HepG2 (cell line): ENCODE data around the gene TAF5. TPM values are rescaled to one million over a fixed set of nuclear protein-coding genes. Genes with fewer than 3 reads are reported as not detected.

Experiments
- ATAC-seq: fragments of 200-7000 bp; cut with Tn5 transposase; 3 replicates; pipeline ENCODE4 v1.9.1; 2020; ENCODE audit warnings: mild to moderate bottlenecking, moderate library complexity
- BruUV-seq: library from RNA; stranded (reverse); fragments of 400-500 nt; replicated peaks from 2 replicates; lab custom pipeline; 2021; lab: Mats Ljungman, UMichigan
- CTCF ChIA-PET: fragments of 300-600 bp; formaldehyde crosslinking; extraction: SDS; loops from one replicate; lab custom pipeline; 2021; ENCODE audit warnings: low total read pairs, inconsistent platforms, low intra/inter-chr PET ratio; lab: Yijun Ruan, JAX
- POLR2A ChIA-PET: fragments of 350-600 bp; sonication (Branson Sonifier 250); formaldehyde crosslinking; loops from one replicate; lab custom pipeline; 2020; ENCODE audit warnings: antibody characterized with exemption, inconsistent platforms; lab: Yijun Ruan, JAX
- DNase-seq: peaks from one replicate; pipeline ENCODE4 v3.0.0-alpha.2; 2015; ENCODE audit warnings: low spot score
- FAIRE-seq: peaks from 3 replicates; lab custom pipeline; 2011; peaks lifted over from hg19 to GRCh38; lab: Jason Lieb, UNC
- H2AFZ ChIP-seq: one replicate; pipeline ENCODE4 v1.6.1; 2011; ENCODE audit warnings: low read length, inconsistent platforms
- H3K27ac ChIP-seq: fragments of 300-600 bp; 3 replicates; pipeline ENCODE4 v1.8.0; 2011; ENCODE audit warnings: mixed run types, mild to moderate bottlenecking, mixed read lengths, low read length, inconsistent platforms; ENCODE audit not compliant: insufficient read depth; ENCODE audit errors: extremely low read length
- H3K27me3 ChIP-seq, 2 experiments: fragments of 200-600 bp in 1 of 2; 2 replicates in 1 of 2; 3 replicates in 1 of 2; pipeline versions ENCODE4 v1.6.0 to v1.8.0; 2011; ENCODE audit warnings: low read length in 2 of 2, mild to moderate bottlenecking in 2 of 2, moderate library complexity in 2 of 2, inconsistent platforms in 1 of 2; ENCODE audit not compliant: insufficient read depth in 2 of 2, control insufficient read depth in 1 of 2
- H3K36me3 ChIP-seq, 2 experiments: fragments of 200-600 bp in 1 of 2; replicated peaks in 1 of 2; 2 replicates in 1 of 2; 3 replicates in 1 of 2; pipeline versions ENCODE4 v1.5.1 to v1.8.0; 2011; ENCODE audit warnings: low read length in 2 of 2, inconsistent platforms in 1 of 2; ENCODE audit not compliant: insufficient read depth in 2 of 2, control insufficient read depth in 1 of 2
- H3K4me1 ChIP-seq: 2 replicates; pipeline ENCODE4 v1.5.1; 2012; ENCODE audit warnings: low read length, inconsistent platforms; ENCODE audit not compliant: insufficient read depth
- H3K4me2 ChIP-seq: 2 replicates; pipeline ENCODE4 v1.6.0; 2011; ENCODE audit warnings: low read depth, low read length, inconsistent platforms
- H3K4me3 ChIP-seq, 3 experiments: fragments of 200-600 bp in 1 of 3; sonication (generic), shearing (Covaris generic) in 1 of 3; replicated peaks in 1 of 3; 2 replicates each; pipeline ENCODE4 v1.5.1; 2011 to 2016; ENCODE audit warnings: low read length in 3 of 3, inconsistent platforms in 2 of 3, low read depth in 2 of 3, mild to moderate bottlenecking in 2 of 3, control low read depth in 1 of 3, mixed read lengths in 1 of 3; ENCODE audit not compliant: insufficient read depth in 1 of 3
- H3K79me2 ChIP-seq: one replicate; pipeline ENCODE4 v1.6.1; 2011; ENCODE audit warnings: low read length, inconsistent platforms; ENCODE audit not compliant: insufficient read depth
- H3K9ac ChIP-seq: 2 replicates; pipeline ENCODE4 v1.6.0; 2011; ENCODE audit warnings: mild to moderate bottlenecking, low read depth, low read length, inconsistent platforms; ENCODE audit not compliant: insufficient read depth
- H3K9me3 ChIP-seq: 2 replicates; pipeline ENCODE4 v1.5.1; 2012; ENCODE audit warnings: mild to moderate bottlenecking, low read length
- H4K20me1 ChIP-seq: 2 replicates; pipeline ENCODE4 v1.6.0; 2011; ENCODE audit warnings: inconsistent platforms, mild to moderate bottlenecking, low read length, moderate library complexity; ENCODE audit not compliant: insufficient read depth
- FOXJ3 ChIP-seq: sonication (generic); formaldehyde crosslinking; IDR thresholded peaks from 2 replicates; pipeline ENCODE4 v1.4.0; 2020; ENCODE audit warnings: missing genetic modification reagents, mild to moderate bottlenecking, borderline replicate concordance
- FOXP4 ChIP-seq: sonication (generic); formaldehyde crosslinking; IDR thresholded peaks from 2 replicates; pipeline ENCODE4 v1.4.0; 2020; ENCODE audit warnings: missing genetic modification reagents
- RAD21 ChIP-seq: fragments of 450-650 bp; formaldehyde crosslinking; IDR thresholded peaks from 2 replicates; pipeline ENCODE4 v1.5.0; 2020; ENCODE audit warnings: mild to moderate bottlenecking
- SNRNP70 ChIP-seq: fragments of 200-400 bp; formaldehyde crosslinking; IDR thresholded peaks from 2 replicates; pipeline ENCODE4 v1.6.1; 2017; ENCODE audit warnings: mild to moderate bottlenecking, low read depth, low read length, moderate library complexity
- ZMYM4 ChIP-seq: sonication (generic); formaldehyde crosslinking; IDR thresholded peaks from 2 replicates; pipeline ENCODE4 v1.8.1; 2023; ENCODE audit warnings: mild to moderate bottlenecking, missing genetic modification reagents
- ZNF143 ChIP-seq: sonication (generic); formaldehyde crosslinking; IDR thresholded peaks from 2 replicates; pipeline ENCODE4 v1.4.0; 2020; ENCODE audit warnings: missing genetic modification reagents
- ZNF3 ChIP-seq: IDR thresholded peaks from 2 replicates; pipeline ENCODE4 v1.7.0; 2017; ENCODE audit warnings: inconsistent platforms
- ZNF484 ChIP-seq: sonication (generic); formaldehyde crosslinking; IDR thresholded peaks from 2 replicates; pipeline ENCODE4 v1.5.1; 2020; ENCODE audit warnings: mild to moderate bottlenecking, low read depth, missing genetic modification reagents, borderline replicate concordance
- ZNF615 ChIP-seq: sonication (generic); formaldehyde crosslinking; IDR thresholded peaks from 2 replicates; pipeline ENCODE4 v1.5.0; 2020; ENCODE audit warnings: mild to moderate bottlenecking, missing genetic modification reagents, borderline replicate concordance
- ZNF850 ChIP-seq: sonication (generic); formaldehyde crosslinking; conservative IDR thresholded peaks from 2 replicates; pipeline ENCODE4 v1.9.0; 2021; ENCODE audit warnings: mild to moderate bottlenecking, missing genetic modification reagents
- WGBS: methylation state at CpG from one replicate; pipeline ENCODE4 v1.1.6; 2017; ENCODE audit warnings: low lambda C conversion rate; 5-methylcytosine and 5-hydroxymethylcytosine counted together
- in situ Hi-C: cut with HindIII; loops from 2 replicates; pipeline ENCODE4 v1.10.0; 2017; ENCODE audit warnings: low pct_unique_long_range_greater_than_20kb; ENCODE audit not compliant: extremely low pct_ligation_motif_present
- intact Hi-C: fragments of 100-400 bp; cut with micrococcal nuclease; formaldehyde crosslinking; loops from one replicate; pipeline ENCODE4 v1.10.0; 2022; ENCODE audit not compliant: unreplicated experiment
- polyA plus RNA-seq, 8 experiments: library from polyadenylated mRNA; depleted of rRNA in 3 of 8; stranded (reverse) in 7 of 8; unstranded in 1 of 8; fragments of >200 nt; fragmentation: Illumina TruSeq in 4 of 8; extraction: Trizol in 4 of 8; gene quantifications; 2 replicates each; pipeline versions ENCODE4 v1.2.1 to v1.2.3, GENCODE V29; 2011 to 2016; ENCODE audit warnings: low read depth in 4 of 8, missing spikeins in 1 of 8, mixed read lengths in 1 of 8; ENCODE audit not compliant: insufficient read depth in 1 of 8
- total RNA-seq, 5 experiments: library from RNA; depleted of rRNA; stranded (reverse); fragments of >200 nt; fragmentation: Illumina TruSeq; extraction: Trizol; gene quantifications; 2 replicates each; pipeline ENCODE4 v1.2.3, GENCODE V29; 2016; ENCODE audit warnings: low read depth in 1 of 5
- TF ChIP-seq, protein P1 (sequence below): sonication (generic); formaldehyde crosslinking; IDR thresholded peaks from 2 replicates; pipeline ENCODE4 v1.8.0; 2022; ENCODE audit warnings: mild to moderate bottlenecking, missing genetic modification reagents, moderate library complexity
- TF ChIP-seq, protein P2 (sequence below): sonication (generic); formaldehyde crosslinking; IDR thresholded peaks from 2 replicates; pipeline ENCODE4 v1.9.0; 2021; ENCODE audit warnings: missing genetic modification reagents, borderline replicate concordance

Gene TAF5
- total and polyA plus RNA-seq, 2 of the 13 experiments (the other 11 are each of a cell fraction or from before 2014, with no cell fraction given) = 3.8 to 8.7 TPM

DNA sequence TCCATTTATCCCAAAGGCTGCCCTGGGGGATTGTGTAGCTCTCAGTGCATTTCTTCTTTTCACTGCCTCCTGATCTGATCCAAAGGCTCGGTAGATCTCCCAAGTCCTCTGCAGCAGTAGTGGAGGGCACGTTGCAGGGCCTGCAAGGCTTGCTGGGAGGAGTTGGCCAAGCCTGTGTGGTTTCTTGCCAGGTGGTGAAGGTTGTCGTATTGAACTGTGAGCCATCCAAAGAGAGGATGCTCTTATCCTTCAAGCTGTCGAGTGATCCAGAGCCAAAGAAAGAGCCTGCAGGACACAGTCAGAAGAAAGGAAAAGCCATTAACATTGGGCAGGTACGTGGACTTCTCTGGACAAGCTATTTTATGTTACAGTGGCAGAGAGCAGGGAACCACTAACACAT, 49.8 kb downstream of the TAF5 start (continued):
- TF ChIP-seq, protein P1, sequence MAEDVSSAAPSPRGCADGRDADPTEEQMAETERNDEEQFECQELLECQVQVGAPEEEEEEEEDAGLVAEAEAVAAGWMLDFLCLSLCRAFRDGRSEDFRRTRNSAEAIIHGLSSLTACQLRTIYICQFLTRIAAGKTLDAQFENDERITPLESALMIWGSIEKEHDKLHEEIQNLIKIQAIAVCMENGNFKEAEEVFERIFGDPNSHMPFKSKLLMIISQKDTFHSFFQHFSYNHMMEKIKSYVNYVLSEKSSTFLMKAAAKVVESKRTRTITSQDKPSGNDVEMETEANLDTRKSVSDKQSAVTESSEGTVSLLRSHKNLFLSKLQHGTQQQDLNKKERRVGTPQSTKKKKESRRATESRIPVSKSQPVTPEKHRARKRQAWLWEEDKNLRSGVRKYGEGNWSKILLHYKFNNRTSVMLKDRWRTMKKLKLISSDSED (CRISPR knock-in tag) = no peak
- no peak for TF ChIP-seq FOXP4 (CRISPR knock-in tag)
- no peak for TF ChIP-seq ZNF615 (CRISPR knock-in tag)
- no peak for TF ChIP-seq FOXJ3 (CRISPR knock-in tag)
- no peak for TF ChIP-seq ZNF3
- TF ChIP-seq ZNF143 (CRISPR knock-in tag) = no peak
- no peak for TF ChIP-seq SNRNP70
- TF ChIP-seq ZNF484 (CRISPR knock-in tag) = no peak
- no peak for TF ChIP-seq ZMYM4 (CRISPR knock-in tag)
- no peak for TF ChIP-seq ZNF850 (CRISPR knock-in tag)
- TF ChIP-seq, all 625 proteins: peak for 0

- H3K27me3 ChIP-seq = no peaks in the 10 kb centered on the region
- no peaks in the 10 kb centered on the region for H3K9me3 ChIP-seq
- peaks cover 54 to 88% of the 10 kb centered on the region in 2 experiments for H3K36me3 ChIP-seq
- in situ Hi-C loops = loop anchor here (5.0 kb wide), 1 partner anchor 63 kb away; no protein-coding TSS in a partner anchor
- intact Hi-C loops = no loop called here
- H3K4me2 ChIP-seq = no peak overlapping the region
- no peak overlapping the region for H3K4me3 ChIP-seq
- 92% methylated on average over 4 of the region's 4 CpGs for WGBS
- no peaks in the 10 kb centered on the region for H3K79me2 ChIP-seq
- CTCF ChIA-PET = no interaction called here
- no peak for ATAC-seq
- peaks cover 10% of the 10 kb centered on the region; the same call in 1 of the 2 replicates for H3K4me1 ChIP-seq
- FAIRE-seq = no peak
- H3K27ac ChIP-seq = no peak overlapping the region
- no peak overlapping the region for H2AFZ ChIP-seq
- DNase-seq = no peak
- H3K9ac ChIP-seq = no peak overlapping the region
- POLR2A ChIA-PET = no interaction called here
- TF ChIP-seq, protein P2, sequence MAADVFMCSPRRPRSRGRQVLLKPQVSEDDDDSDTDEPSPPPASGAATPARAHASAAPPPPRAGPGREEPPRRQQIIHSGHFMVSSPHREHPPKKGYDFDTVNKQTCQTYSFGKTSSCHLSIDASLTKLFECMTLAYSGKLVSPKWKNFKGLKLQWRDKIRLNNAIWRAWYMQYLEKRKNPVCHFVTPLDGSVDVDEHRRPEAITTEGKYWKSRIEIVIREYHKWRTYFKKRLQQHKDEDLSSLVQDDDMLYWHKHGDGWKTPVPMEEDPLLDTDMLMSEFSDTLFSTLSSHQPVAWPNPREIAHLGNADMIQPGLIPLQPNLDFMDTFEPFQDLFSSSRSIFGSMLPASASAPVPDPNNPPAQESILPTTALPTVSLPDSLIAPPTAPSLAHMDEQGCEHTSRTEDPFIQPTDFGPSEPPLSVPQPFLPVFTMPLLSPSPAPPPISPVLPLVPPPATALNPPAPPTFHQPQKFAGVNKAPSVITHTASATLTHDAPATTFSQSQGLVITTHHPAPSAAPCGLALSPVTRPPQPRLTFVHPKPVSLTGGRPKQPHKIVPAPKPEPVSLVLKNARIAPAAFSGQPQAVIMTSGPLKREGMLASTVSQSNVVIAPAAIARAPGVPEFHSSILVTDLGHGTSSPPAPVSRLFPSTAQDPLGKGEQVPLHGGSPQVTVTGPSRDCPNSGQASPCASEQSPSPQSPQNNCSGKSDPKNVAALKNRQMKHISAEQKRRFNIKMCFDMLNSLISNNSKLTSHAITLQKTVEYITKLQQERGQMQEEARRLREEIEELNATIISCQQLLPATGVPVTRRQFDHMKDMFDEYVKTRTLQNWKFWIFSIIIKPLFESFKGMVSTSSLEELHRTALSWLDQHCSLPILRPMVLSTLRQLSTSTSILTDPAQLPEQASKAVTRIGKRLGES = no peak
- TF ChIP-seq RAD21 = no peak
- TF ChIP-seq, all 625 proteins: peak for 0
- BruUV-seq = no TSS peak
- H4K20me1 ChIP-seq = no peaks in the 10 kb centered on the region
These were observed 51.3 kb downstream of the TAF5 start for GRCh38 chr10:103419101-103419500.
